Hematopoietic multipotent progenitor cell treated with erythropoietin and hydrocortisone succinate and interleukin-3 and kit ligand, for 6 days (in vitro differentiated cells): Measurements from ENCODE around the gene SOWAHA.
"Not testable (repeated sequence)": the region's sequence is repeated elsewhere in the genome, so short reads cannot be mapped to it uniquely, and the experiment has no call there.

Experiments
- DNase-seq: peaks from one replicate; pipeline ENCODE4 v3.0.0-alpha.2; 2015

The SOWAHA gene

GRCh38 chr5:132778129-132778528, 35.0 kb upstream of the SOWAHA start:
- DNase-seq = no peak

- no peak for DNase-seq
Measured at GRCh38 chr5:132778856-132779255, 34.2 kb upstream of the SOWAHA start.

GRCh38 chr5:132779961-132780360, 33.1 kb upstream of the SOWAHA start:
- no peak for DNase-seq

- no peak for DNase-seq
Measured at GRCh38 chr5:132780577-132780976, 32.5 kb upstream of the SOWAHA start.

DNA sequence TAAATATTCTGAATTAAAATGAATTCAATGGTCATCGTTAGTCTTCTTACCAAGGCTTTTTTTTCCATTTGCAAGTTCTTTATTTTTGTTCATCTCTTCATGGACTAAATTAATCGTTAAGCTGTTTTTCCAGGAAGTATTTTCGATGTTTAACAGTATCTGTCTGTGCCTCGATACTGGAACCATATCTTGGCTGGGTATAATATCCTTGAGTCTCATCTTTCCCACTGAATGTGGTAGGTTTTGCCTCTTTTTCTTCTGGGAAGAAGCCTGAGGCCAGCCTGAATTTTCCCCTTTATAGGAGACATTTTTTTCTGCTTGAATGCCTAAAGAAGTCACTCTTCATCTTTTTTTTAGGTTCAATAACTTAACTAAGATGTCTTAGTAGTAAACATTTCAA, 32.1 kb upstream of the SOWAHA start:
- DNase-seq = no peak

- no peak for DNase-seq
Measured at GRCh38 chr5:132782101-132782500, 31.0 kb upstream of the SOWAHA start.

DNA sequence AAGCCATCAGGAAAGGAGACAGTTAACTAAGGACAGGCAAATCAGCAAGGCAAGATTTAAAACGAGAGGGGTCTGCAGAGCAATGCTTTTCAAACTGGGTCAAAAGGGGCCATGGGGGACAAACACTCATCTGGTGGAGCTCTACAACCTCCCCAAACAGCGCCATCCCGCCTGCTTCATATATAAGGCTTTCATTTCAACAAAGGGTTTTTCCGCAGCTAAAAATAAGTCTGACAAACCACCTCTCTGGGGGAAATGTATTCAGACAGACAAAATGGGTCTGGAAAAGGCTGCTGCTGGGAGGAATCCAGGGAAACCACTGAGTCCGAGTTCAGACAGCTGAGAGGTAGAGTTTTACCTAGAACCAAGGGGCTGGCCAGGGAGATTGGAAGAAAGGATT, 27.7 kb upstream of the SOWAHA start:
- no peak for DNase-seq

DNA sequence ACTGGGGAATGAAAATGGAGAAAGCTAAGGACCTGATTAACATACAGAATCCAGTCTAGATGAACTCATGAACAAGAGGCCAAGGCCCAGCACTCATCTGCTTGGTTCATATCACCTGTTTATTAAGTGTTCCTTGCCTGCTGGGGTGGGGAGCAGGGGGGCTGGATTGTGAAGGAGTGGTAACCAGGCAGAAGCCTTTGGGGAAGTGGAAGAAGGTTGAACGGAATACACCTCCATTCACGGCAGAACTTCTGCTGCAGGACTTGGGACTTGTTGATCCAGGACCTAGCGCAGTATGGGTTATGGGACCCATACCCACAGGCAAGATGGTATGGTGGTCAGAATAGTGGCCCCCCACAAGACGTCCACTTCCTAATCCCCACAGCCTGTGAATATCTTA, 27.2 kb upstream of the SOWAHA start:
- no peak for DNase-seq

DNA sequence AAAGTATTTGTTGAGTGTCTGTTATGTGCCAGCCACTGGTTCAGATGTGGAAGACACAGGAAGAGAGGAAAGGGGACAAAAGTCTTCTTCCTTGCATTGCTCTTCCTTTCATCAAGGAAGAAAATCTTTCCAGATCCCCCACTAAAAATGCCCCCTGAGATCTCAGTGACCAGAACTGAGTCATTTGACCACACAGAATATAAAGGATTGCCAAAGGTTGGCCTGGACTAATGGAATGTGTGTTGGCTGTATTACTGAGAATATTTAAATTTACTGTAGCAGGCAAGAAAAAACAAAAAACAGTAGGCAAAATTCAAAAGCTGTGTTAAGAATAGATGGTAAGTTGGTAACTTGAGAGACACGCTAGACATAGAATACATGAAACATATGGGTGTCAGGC, 26.0 kb upstream of the SOWAHA start:
- DNase-seq = no peak

DNA sequence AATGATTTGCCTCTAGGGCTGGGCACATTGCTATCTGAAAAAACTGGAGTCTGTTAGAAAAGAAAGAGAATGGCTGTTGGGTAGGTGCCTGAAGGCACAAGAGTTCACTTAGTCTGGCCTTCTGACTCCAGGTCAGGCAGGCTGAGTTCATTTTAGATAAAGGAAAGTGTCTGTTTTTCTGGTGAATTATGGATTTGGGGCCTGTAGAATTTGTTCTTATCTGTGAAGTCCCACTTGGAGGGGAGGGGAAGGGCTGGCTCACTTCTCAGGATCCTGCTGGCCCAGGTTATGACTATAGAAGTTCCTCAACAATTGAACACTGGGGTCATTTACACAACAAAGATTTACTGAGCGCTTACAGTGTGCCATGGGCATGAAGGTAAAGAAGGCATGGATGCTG, 24.6 kb upstream of the SOWAHA start:
- DNase-seq = peak; percentile 50

- no peak for DNase-seq
Measured at GRCh38 chr5:132788990-132789886, 23.9 kb upstream of the SOWAHA start.

GRCh38 chr5:132790201-132790865, 22.8 kb upstream of the SOWAHA start:
- DNase-seq = peak; percentile 32

GRCh38 chr5:132791026-132791425, 22.1 kb upstream of the SOWAHA start:
- DNase-seq = no peak

GRCh38 chr5:132797651-132798050, 15.5 kb upstream of the SOWAHA start:
- no peak for DNase-seq

GRCh38 chr5:132799392-132799791, 13.7 kb upstream of the SOWAHA start:
- DNase-seq = no peak

GRCh38 chr5:132800545-132800944, 12.6 kb upstream of the SOWAHA start:
- DNase-seq = no peak

DNA sequence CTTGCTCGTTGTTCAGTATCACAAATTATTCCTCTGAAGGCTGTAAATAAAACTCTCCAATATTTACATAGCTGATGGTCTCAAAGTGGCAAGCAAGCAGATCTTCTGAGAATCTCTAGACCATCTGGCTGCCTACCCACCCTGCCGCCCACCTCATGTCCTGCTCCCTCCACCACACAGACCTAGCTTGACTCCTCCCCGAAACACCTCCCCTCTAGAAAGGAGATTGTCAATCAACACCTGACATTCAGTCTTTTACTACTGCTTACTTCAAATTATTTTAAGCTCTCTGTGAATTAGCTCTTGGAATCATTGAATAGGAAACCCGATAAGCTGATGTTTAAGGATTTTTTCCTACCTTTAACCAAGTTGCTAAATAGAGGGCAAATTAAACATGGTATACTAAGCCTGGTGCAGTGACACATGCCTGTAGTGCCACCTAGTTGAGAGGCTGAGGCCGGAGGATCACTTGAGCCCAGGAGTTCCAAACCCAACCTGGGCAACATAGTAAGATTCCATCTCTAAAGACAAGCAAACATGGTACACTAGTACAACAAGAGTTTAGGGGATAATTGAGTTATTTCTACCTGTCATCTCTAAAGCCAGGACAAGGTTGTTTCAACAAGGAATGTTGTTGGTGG, 10.9 kb upstream of the SOWAHA start:
- DNase-seq = no peak

- DNase-seq = not testable (repeated sequence)
Measured at GRCh38 chr5:132802685-132803066, 10.4 kb upstream of the SOWAHA start.

- not testable (repeated sequence) for DNase-seq
Measured at GRCh38 chr5:132804219-132804618, 8.9 kb upstream of the SOWAHA start.

GRCh38 chr5:132805872-132806271, 7.2 kb upstream of the SOWAHA start:
- not testable (repeated sequence) for DNase-seq

DNA sequence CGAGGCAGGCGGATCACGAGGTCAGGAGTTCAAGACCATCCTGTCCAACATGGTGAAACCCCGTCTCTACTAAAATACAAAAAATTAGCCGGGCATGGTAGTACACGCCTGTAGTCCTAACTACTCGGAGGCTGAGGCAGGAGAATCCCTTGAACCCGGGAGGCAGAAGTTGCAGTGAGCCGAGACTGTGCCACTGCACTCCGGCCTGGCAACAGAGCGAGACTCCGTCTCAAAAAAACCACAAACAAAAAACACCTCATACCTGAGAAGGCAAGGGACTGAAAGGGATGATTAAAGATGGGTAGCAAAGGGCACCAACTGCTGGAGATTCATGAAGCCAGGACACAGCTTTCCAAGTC, 6.3 kb upstream of the SOWAHA start:
- not testable (repeated sequence) for DNase-seq

DNA sequence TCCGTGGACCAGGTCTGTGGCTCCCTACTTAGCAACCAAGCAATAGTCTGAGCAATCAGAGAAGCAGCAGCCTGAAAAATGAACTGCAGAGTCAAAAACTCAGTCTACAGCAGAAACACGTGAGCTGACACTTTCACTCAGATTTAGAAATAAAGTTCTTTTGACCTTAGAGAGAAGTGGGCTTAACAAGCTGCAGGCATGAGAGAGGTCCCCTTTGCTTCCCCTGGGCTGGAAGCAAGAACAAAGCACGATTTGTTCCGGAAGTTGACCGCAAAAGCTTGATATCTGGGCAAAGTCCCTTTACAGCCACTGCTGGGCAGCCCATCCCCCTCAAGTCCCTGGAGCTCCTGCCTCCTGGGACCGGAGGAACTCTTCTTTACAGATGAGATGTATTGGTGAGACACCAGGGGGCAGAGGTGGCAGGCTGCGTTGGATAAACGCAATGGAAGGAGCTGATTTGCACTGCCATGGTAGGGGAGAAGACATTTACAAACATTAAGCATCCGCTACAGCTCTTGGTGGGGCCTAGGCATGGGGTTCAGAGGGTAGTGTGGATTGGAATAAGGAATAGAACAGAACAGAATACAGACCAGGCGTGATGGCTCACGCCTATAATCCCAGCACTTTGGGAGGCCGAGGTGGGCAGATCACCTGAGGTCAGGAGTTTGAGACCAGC, 5.8 kb upstream of the SOWAHA start:
- peak; percentile 63 for DNase-seq

DNA sequence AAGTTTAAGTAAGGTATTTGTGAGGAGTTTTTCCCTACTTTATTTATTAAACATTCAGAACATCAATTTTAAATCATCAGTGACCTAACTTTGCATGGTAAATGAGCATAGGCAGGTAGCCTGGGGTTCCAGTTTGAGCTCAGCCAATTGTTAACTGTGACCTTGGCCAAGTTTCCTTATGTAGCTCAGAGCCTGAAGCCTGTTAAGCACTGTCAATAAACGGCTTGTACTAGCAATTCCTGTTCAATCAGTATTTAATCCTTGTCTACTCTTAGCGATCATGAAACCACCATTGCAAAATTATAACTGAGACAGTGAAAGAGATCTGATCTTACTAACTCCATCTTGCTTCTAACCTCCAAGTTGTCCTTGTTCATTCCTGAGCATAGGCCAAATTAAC, 4.7 kb upstream of the SOWAHA start:
- DNase-seq = no peak
